Bronchial epithelial cell (primary cell): ENCODE data around the gene TMEM208. TPM values are rescaled to one million over a fixed set of nuclear protein-coding genes. Genes with fewer than 3 reads are reported as not detected.

Experiments
- DNase-seq: peaks from one replicate; pipeline ENCODE4 v3.0.0-alpha.2; 2010; ENCODE audit warnings: low read depth
- FAIRE-seq: peaks from 2 replicates; lab custom pipeline; 2011; peaks lifted over from hg19 to GRCh38; lab: Jason Lieb, UNC
- H3K27me3 ChIP-seq: 2 replicates; pipeline ENCODE4 v1.5.1; 2011; ENCODE audit warnings: low read length; ENCODE audit not compliant: control insufficient read depth, insufficient read depth
- H3K36me3 ChIP-seq: 2 replicates; pipeline ENCODE4 v1.5.1; 2011; ENCODE audit warnings: low read length; ENCODE audit not compliant: control insufficient read depth, insufficient read depth
- H3K4me3 ChIP-seq: 2 replicates; pipeline ENCODE4 v1.5.1; 2011; ENCODE audit warnings: mild to moderate bottlenecking, low read depth, low read length, control low read depth
- total RNA-seq: library from RNA; depleted of rRNA; stranded (reverse); fragments of >200 nt; gene quantifications from 2 replicates; pipeline ENCODE4 v1.2.1, GENCODE V29; 2014
- TF ChIP-seq, protein P1 (sequence below): IDR thresholded peaks from 2 replicates; pipeline ENCODE4 v1.5.1; 2011; ENCODE audit warnings: mild to moderate bottlenecking, moderate library complexity, low read length, control low read depth, inconsistent platforms; ENCODE audit not compliant: insufficient read depth, severe bottlenecking

The TMEM208 gene
- total RNA-seq, 1 donor from 2014 or later = 56.9 TPM

DNA sequence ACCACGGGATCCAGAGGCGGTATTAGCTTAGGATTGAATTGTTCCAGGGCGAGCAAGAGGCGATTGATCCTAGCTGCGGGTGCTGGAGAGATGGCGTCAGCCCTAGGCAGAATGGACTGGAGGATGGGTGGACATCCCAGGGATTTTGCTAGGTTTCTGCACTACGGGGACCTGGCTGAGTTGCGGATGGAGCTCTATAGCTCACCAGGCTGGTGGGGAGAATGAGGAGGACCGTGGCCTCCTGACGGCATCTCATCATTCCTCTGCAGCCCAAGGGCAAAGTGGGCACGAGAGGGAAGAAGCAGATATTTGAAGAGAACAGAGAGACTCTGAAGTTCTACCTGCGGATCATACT, 614 bp downstream of the TMEM208 start:
- peaks cover 21% of the 10 kb centered on the region for H3K36me3 ChIP-seq
- no peak for FAIRE-seq
- H3K27me3 ChIP-seq = no peaks in the 10 kb centered on the region
- DNase-seq = no peak
- H3K4me3 ChIP-seq = peak overlapping the region; percentile 82
- TF ChIP-seq, protein P1, sequence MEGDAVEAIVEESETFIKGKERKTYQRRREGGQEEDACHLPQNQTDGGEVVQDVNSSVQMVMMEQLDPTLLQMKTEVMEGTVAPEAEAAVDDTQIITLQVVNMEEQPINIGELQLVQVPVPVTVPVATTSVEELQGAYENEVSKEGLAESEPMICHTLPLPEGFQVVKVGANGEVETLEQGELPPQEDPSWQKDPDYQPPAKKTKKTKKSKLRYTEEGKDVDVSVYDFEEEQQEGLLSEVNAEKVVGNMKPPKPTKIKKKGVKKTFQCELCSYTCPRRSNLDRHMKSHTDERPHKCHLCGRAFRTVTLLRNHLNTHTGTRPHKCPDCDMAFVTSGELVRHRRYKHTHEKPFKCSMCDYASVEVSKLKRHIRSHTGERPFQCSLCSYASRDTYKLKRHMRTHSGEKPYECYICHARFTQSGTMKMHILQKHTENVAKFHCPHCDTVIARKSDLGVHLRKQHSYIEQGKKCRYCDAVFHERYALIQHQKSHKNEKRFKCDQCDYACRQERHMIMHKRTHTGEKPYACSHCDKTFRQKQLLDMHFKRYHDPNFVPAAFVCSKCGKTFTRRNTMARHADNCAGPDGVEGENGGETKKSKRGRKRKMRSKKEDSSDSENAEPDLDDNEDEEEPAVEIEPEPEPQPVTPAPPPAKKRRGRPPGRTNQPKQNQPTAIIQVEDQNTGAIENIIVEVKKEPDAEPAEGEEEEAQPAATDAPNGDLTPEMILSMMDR = no peak

DNA sequence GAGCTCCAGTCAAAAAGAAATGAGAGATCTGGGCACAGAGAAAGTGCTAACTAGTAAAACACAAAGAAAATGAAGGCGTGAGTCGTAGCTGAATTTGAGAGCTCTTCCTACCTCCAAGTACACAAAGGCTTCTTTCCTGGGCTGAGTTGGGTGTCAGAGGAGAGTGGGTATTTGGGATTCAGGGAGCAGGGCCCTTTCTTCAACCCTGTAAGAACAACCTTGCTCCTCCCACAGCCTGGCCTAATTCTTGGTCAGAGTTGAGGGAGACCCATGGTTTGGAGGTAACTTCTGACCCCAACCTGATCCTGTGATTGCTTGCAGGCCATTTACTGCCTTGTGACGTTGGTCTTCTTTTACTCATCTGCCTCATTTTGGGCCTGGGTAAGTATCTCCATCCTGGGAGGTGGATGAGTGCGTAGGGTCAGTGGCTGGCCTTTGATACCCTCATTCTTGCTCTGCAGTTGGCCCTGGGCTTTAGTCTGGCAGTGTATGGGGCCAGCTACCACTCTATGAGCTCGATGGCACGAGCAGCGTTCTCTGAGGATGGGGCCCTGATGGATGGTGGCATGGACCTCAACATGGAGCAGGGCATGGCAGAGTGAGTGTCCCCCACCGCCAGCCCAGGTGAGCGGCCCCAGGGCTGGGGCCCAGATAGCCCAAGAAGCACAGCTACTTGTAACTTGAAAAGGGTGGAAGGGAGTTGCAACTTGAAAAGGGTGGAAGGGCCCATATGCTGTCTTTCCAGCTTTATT, 1.3 kb downstream of the TMEM208 start:
- FAIRE-seq = no peak
- Histone ChIP-seq H3K27me3 (no peaks in the 10 kb centered on the region), H3K36me3 (peaks cover 21% of the 10 kb centered on the region), H3K4me3 (peak overlapping the region; percentile 82)
- TF ChIP-seq, protein P1 = no peak
- no peak for DNase-seq

DNA sequence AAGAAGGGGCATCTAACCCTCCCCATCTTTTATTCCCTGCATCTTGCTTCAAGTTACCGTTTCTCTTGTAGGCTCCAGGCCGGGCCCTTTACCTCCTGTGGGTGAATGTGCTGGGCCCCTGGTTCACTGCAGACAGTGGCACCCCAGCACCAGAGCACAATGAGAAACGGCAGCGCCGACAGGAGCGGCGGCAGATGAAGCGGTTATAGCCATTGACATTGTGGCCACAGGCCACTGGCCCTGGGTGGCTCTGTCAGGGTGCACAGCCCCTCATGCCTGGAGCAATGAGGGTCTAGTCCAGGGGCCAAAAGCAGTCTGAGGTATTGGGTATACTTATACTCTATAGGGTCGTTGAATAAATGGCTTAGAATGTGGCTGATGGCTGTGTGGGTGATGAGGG, 2.0 kb downstream of the TMEM208 start:
- Histone ChIP-seq H3K27me3 (no peaks in the 10 kb centered on the region), H3K4me3 (no peak overlapping the region), H3K36me3 (peaks cover 23% of the 10 kb centered on the region)
- TF ChIP-seq, protein P1 = no peak
- FAIRE-seq (no peak), DNase-seq (no peak)

DNA sequence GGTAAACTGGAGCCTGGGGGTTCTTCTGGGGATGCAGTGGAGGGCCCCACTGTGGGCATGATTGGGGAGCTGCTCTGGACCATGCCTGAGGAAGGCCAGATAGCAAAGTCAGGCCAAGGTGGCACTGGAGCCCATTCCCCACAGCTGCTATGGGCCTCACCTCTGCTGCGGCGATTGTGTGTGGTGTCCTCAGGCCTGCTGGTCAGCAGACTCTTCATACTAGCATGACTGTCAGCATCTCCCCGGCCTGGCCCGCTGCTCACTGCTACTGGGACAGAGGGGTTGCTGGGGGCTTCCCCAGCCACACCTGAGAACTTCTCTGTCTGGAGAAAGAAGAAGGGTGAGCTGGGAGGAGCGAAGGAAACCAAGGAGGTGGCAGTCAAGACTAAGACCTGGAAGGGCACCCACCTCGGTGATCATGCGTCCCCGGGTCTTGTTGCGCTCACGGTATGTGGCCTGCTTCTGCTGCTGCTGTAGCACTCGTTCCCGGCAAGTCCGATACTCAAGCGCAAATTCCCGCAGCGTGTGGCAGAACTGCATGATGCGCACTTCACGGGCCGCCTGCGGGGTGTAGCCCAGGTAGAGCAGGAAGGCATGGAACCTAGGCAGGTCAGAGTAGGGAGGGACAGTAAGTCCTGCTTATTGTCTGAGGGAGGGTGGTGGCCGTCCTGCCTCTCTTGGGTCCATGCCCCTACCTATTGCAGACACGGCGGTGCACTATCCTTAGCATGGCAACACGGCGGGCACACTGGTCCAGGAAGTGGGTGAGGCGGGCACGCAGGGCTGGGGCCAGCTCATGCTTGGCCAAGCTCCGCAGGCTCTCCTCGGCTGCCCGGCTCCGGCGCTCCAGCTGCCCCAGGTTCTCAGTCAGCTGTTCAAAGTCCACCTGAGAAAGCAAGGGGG, 3.2 kb downstream of the TMEM208 start:
- peaks cover 25% of the 10 kb centered on the region for H3K36me3 ChIP-seq
- TF ChIP-seq, protein P1 = no peak
- FAIRE-seq (no peak), DNase-seq (no peak)
- H3K4me3 ChIP-seq = no peak overlapping the region
- H3K27me3 ChIP-seq = no peaks in the 10 kb centered on the region

DNA sequence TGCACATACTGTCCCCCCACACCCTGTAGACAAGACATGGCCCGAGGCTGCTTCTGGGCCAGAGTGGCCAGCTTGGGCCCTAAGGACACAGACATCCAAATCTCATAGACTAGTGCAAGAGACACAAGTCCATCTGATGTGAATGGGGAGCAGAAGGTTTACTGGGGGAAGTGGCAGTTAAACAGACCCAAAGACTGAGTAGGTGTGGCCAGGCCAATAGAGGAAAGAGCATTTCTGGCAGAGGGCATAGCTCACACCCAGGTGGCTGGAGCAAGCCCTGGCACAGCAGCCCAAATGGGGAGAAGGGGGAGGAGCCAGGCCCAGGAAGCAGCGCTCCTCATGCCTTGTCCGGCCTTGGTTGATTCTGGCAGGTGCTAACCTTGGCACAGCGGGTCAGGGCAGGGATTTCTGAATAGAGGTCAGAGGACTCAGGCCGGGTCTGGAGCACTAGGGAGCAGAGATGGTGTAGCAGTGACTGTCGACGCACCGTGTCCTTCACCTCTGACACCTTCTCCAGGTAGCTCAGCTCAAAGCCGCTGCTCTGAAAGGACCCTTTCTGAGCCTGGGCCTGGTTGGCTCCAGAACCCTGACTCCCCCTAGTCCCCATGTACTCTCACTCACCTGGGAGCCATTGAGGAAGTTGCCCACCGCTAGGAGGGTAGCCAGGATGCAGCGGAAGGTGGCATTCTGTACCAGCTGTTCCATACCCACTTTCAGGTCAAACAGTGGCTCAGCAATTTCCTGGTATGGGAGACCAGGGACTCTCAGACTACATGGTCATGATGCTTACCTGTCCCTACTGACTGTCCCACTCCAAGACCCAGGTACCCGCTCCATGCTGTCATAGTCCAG, 4.1 kb downstream of the TMEM208 start:
- FAIRE-seq = no peak
- no peaks in the 10 kb centered on the region for H3K27me3 ChIP-seq
- TF ChIP-seq, protein P1 = no peak
- H3K4me3 ChIP-seq = no peak overlapping the region
- DNase-seq = no peak
- H3K36me3 ChIP-seq = peaks cover 27% of the 10 kb centered on the region
